Thyroid gland (tissue), 4 donors: ENCODE results near the gene CMTM8. TPM values are rescaled to one million over a fixed set of nuclear protein-coding genes. Genes with fewer than 3 reads are reported as not detected.

ENCODE experiments used
- DNase-seq, 2 donors: peaks; one replicate each; pipeline ENCODE4 v3.0.0-alpha.2; 2019
- H3K27ac ChIP-seq, 3 donors: fragments of 200-600 bp; sonication (generic); 1 replicate in 2 of 3; 2 replicates in 1 of 3; pipeline ENCODE4 v1.5.1; 2016 to 2019; ENCODE audit warnings: mild to moderate bottlenecking in 1 of 3, moderate library complexity in 1 of 3
- H3K27me3 ChIP-seq: fragments of 200-600 bp; sonication (generic); one replicate; pipeline ENCODE4 v1.5.1; 2019
- H3K36me3 ChIP-seq, 2 donors: fragments of 200-600 bp; sonication (generic); one replicate each; pipeline ENCODE4 v1.5.1; 2016 to 2019
- H3K4me1 ChIP-seq, 2 donors: fragments of 200-600 bp; sonication (generic); one replicate each; pipeline ENCODE4 v1.5.1; 2017 to 2019
- H3K4me3 ChIP-seq, 3 donors: fragments of 200-600 bp; sonication (generic); replicated peaks in 1 of 3; 1 replicate in 2 of 3; 2 replicates in 1 of 3; pipeline ENCODE4 v1.5.1; 2016; ENCODE audit warnings: mild to moderate bottlenecking in 1 of 3
- H3K9me3 ChIP-seq: fragments of 200-600 bp; sonication (generic); one replicate; pipeline ENCODE4 v1.5.1; 2017
- CTCF ChIP-seq, 6 experiments: fragments of 200-600 bp in 3 of 6; fragments of 450-650 bp in 3 of 6; sonication (generic) in 3 of 6; IDR thresholded peaks; one replicate each; pipeline ENCODE4 v1.5.1; 2016 to 2019; ENCODE audit warnings: antibody characterized with exemption in 6 of 6, mild to moderate bottlenecking in 2 of 6, inconsistent platforms in 1 of 6, moderate library complexity in 1 of 6
- POLR2A ChIP-seq, 2 donors: fragments of 450-650 bp; IDR thresholded peaks; one replicate each; pipeline ENCODE4 v1.6.1; 2017; ENCODE audit warnings: antibody characterized with exemption in 2 of 2, mild to moderate bottlenecking in 2 of 2, moderate library complexity in 1 of 2
- WGBS, 2 donors: methylation state at CpG; one replicate each; pipeline ENCODE4 v1.1.5; 2017; 5-methylcytosine and 5-hydroxymethylcytosine counted together
- intact Hi-C: fragments of 100-400 bp; cut with DNase I; formaldehyde crosslinking; loops from one replicate; pipeline ENCODE4 v1.15.1; 2023
- small RNA-seq: library from RNA; depleted of rRNA; stranded (forward); fragments of <200 nt; gene quantifications from one replicate; pipeline ENCODE3, GENCODE V24; 2016
- total RNA-seq, 4 donors: library from RNA; depleted of rRNA; stranded (reverse); fragments of >200 nt; gene quantifications; one replicate each; pipeline ENCODE4 v1.2.3, GENCODE V29; 2016

CMTM8 gene
- total RNA-seq, 4 donors from 2014 or later: 6.6 to 17.3 (median 11.0) TPM

- H3K27me3 ChIP-seq: no peaks in the 10 kb centered on the region
- WGBS, 2 donors: 71 to 72% methylated on average over 6 of the region's 6 CpGs
- no peaks in the 10 kb centered on the region for H3K9me3 ChIP-seq
- H3K27ac ChIP-seq: peak overlapping the region in 2 of 3 donors; percentile 42 to 70
- intact Hi-C loops: no loop called here
- no peaks in the 10 kb centered on the region for H3K36me3 ChIP-seq
- DNase-seq: peak in 1 of 2 donors; percentile 27
- TF ChIP-seq CTCF (IDR thresholded peaks at IDR 0.05) (no peak), POLR2A (IDR thresholded peaks at IDR 0.05) (no peak)
- H3K4me3 ChIP-seq: no peak overlapping the region
- H3K4me1 ChIP-seq: peaks cover 23 to 39% of the 10 kb centered on the region in 2 donors
Observed at GRCh38 chr3:32414522-32415202, 176.2 kb downstream of the CMTM8 start.

DNA sequence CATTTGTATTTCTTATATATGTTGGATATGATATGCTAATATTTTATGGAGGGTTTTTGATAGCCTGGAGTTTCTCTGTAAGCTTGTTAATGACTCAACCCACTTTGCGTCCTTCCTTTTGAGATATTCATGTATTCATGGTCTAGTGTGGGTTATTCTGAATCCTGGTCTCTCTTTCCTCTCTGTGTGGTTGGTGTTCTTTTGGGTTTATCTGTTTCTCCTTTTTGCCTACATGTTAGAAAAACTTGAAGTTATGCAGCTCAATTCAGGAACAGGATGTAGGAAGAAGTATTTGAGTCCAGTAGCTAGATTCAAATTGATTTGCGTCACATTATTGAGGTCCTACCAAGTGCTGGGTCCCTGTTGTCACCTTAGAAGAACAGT, 181.3 kb downstream of the CMTM8 start:
- TF ChIP-seq POLR2A (IDR thresholded peaks at IDR 0.05) (no peak), CTCF (IDR thresholded peaks at IDR 0.05) (no peak)
- peaks cover 46 to 59% of the 10 kb centered on the region in 2 donors for H3K4me1 ChIP-seq
- H3K27ac ChIP-seq: peak overlapping the region; percentile 93 to 98 (median 96)
- no peaks in the 10 kb centered on the region for H3K27me3 ChIP-seq
- H3K4me3 ChIP-seq: no peak overlapping the region
- DNase-seq: no peak
- 92 to 94% methylated on average over 2 of the region's 2 CpGs for WGBS, 2 donors
- no peaks in the 10 kb centered on the region for H3K9me3 ChIP-seq
- intact Hi-C loops: no loop called here
- no peaks in the 10 kb centered on the region for H3K36me3 ChIP-seq

Small RNA genes within 50 kb of the gene (small RNA-seq; reads per million reads assigned to genes)
- not detected for gene AC097639.2

Other genes starting within 250 kb of the CMTM8 start
- 100 to 1,000 TPM in 2 of 4 donors, 10 to 100 TPM in 2; 66.4 to 137 (median 104) TPM for gene GPD1L, start 132.1 kb upstream of the CMTM8 start, total RNA-seq
- gene CMTM7, start 153.2 kb downstream of the CMTM8 start, total RNA-seq: 10 to 100 TPM; 14.8 to 24.7 (median 22.0) TPM